Adipocyte (in vitro differentiated cells): ENCODE data around the gene ENO2.

Experiments
- DNase-seq: peaks from one replicate; pipeline ENCODE4 v3.0.0-alpha.2; 2015; ENCODE audit warnings: low read depth
- H3K27me3 ChIP-seq: replicated peaks from 2 replicates; pipeline ENCODE4 v1.7.0; 2013; ENCODE audit warnings: mild to moderate bottlenecking, low read length, moderate library complexity; ENCODE audit not compliant: control insufficient read depth, insufficient read depth
- H3K36me3 ChIP-seq: 2 replicates; pipeline ENCODE4 v1.7.0; 2013; ENCODE audit warnings: low read length, mild to moderate bottlenecking, moderate library complexity; ENCODE audit not compliant: control insufficient read depth, insufficient read depth, severe bottlenecking
- H3K4me1 ChIP-seq: 2 replicates; pipeline ENCODE4 v1.7.0; 2013; ENCODE audit warnings: mild to moderate bottlenecking, low read length, moderate library complexity; ENCODE audit not compliant: control insufficient read depth, insufficient read depth
- H3K4me3 ChIP-seq: 2 replicates; pipeline ENCODE4 v1.7.0; 2013; ENCODE audit warnings: mild to moderate bottlenecking, low read length, moderate library complexity
- H3K9ac ChIP-seq: 2 replicates; pipeline ENCODE4 v1.7.0; 2013; ENCODE audit warnings: mild to moderate bottlenecking, low read length, moderate library complexity
- H3K9me3 ChIP-seq: 2 replicates; pipeline ENCODE4 v1.7.0; 2013; ENCODE audit warnings: mild to moderate bottlenecking, low read length, moderate library complexity; ENCODE audit not compliant: control insufficient read depth

ENO2 gene

DNA sequence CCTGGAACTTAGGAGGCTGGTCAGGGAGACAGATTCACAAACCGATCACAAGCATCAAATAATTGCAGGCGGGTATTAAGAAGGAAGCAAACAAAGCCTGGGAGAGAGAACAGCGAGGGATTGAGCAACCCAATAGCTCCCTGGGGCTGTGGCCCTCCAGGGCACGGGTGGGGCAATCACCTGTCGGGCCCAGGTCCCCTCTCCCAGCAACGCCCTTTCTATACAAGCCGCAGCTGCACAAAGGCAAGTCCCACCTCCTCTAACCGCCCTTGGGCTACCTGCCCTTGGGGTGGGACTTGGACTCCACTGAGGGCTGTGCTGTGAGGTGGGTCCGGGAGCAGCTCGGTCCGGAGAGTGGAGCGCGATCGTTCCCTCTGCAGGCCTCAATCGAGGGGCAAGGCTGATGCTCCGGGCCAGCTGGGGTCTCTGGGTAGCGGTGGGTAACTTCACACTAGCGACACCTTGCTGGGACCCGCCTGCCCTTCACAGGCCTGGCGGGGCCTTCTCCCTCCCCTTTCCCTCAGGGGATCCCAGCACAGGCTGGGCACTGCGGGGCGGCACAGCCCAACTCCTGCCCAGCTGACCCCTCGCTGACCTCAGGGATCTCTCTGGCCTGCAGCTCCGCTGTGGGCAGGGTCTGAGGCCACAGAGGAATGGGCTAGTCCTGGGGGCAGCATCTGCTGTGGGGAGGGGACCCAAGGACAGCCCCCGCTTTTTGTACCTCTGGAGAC, 48.1 kb downstream of the ENO2 start:
- H3K4me3 ChIP-seq = peak overlapping the region; percentile 59
- no peaks in the 10 kb centered on the region for H3K27me3 ChIP-seq
- H3K36me3 ChIP-seq = peaks cover 29% of the 10 kb centered on the region
- H3K4me1 ChIP-seq = peaks cover 27% of the 10 kb centered on the region
- H3K9ac ChIP-seq = peak overlapping the region; percentile 79
- no peak for DNase-seq
- no peaks in the 10 kb centered on the region for H3K9me3 ChIP-seq

DNA sequence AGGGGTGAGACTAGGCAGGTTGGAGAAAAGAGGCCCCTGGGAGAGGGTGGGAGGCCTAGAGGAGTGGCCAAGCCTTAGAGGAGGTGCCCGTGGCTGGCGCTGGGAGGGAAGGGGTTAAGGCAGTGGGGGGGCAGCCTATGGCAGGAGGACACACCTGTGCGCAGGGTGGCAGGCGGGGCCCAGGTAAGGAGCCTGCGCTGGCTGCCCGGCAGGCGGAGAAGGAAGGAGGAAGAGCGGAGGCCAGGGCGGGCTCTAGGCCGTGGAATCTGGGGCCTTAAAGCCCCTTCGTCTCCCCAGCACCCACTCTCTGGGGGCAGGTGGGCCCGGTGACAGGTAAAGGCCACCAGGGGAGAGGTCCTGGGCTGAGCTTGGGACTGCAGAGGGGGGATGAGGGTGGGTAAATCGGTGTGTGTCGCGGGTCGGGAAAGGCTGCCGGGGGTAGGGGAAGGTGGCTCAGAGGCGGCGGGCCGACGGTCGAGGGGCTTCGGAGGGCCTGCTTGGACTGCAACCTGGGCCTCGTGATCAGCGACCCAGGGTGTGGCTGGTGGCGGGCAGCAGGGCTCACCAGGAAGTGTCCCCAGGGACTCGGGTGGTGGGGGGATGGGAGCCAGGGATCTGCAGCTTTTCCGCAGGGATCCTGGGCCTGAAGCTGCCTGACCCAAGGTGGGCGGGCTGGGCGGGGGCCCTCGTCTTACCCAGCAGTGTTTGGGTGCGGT, 48.8 kb downstream of the ENO2 start:
- Histone ChIP-seq H3K36me3 (peaks cover 36% of the 10 kb centered on the region), H3K9ac (no peak overlapping the region), H3K4me3 (no peak overlapping the region), H3K4me1 (peaks cover 27% of the 10 kb centered on the region), H3K27me3 (no peaks in the 10 kb centered on the region), H3K9me3 (no peaks in the 10 kb centered on the region)
- DNase-seq = no peak

DNA sequence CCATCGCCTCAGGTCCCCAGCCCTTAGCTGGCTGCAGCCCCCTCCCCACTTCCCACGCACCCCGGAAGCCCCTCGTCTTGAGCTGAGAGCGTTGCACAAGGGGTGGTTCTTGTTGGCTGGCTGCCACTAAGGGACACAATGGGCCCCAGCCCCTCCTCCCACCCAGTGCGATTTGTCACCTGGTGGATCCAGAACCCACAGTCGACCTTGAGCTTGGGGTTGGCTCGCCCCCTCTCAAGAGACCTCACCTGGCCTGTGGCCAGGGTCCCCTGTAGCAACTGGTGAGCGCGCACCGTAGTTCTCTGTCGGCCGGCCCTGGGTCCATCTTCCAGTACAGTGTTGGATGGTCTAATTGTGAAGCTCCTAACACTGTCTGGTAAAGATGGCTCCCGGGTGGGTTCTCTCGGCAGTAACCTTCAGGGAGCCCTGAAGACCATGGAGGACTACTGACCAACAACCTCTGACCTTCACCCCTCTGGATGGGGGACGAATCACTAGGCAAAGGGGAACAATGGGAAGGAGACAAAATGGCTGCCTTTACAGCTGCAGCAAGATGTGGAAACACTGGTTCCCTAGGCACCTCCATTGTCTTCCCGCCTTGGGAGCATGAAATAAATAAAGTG, 49.5 kb downstream of the ENO2 start:
- H3K9ac ChIP-seq = no peak overlapping the region
- no peak for DNase-seq
- peaks cover 44% of the 10 kb centered on the region for H3K36me3 ChIP-seq
- no peak overlapping the region for H3K4me3 ChIP-seq
- H3K27me3 ChIP-seq = no peaks in the 10 kb centered on the region
- no peaks in the 10 kb centered on the region for H3K9me3 ChIP-seq
- H3K4me1 ChIP-seq = peaks cover 31% of the 10 kb centered on the region

DNA sequence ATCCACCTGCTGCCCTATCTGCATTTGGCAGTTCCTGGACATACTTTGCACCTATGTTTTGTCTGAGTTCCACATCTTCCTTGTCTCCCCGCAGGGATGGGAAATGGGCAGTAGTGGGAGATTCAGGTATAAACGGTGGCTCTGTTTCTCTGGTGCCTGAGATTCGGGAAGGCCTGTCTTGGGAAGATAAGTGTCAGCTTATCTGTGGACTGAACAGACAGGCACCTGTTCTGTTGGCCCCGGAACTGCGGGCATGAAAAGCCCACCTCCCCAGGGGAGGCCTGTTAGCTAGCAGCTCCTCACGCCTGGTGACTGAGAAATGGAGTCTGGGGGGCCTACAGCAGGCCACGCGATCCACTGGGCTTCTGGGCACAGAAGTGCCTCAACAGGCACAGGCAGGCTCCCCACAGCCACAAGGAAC, 50.2 kb downstream of the ENO2 start:
- H3K36me3 ChIP-seq = peaks cover 45% of the 10 kb centered on the region

DNA sequence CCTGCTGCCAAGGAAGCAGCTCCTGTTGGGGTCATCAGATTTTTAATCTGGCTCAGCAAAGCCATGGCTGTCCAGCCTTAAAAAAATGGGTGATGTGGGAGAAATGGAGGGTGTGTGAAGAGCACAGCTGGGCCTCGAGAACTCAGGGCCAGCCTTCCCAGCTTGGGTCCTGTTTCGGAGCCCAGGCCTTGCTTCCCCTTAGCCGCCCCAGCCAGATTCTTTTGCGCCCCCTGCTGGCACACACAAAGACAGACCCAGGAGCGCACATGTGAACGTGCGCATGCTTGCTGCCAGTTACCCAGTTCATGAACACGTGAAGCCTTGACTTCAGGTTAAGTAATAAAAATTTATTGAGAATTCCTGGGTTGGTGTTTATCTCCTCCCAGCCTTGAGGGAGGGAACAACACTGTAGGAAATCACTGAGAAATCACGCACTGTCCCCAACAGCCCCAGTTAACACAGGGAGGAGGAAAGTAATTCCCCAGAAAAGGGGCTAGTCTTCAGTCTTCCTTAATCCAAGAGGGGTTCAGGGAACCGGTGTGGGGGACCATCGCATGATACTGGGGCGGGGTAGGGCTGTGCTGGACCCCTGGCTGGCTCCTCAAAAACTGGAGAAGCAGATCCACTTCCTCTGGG, 50.8 kb downstream of the ENO2 start:
- Histone ChIP-seq H3K36me3 (peaks cover 45% of the 10 kb centered on the region), H3K4me3 (no peak overlapping the region), H3K27me3 (no peaks in the 10 kb centered on the region), H3K9ac (peak overlapping the region; percentile 41), H3K9me3 (no peaks in the 10 kb centered on the region), H3K4me1 (peaks cover 37% of the 10 kb centered on the region)
- DNase-seq = peak; percentile 93

More for the DNA sequence above, 50.2 kb downstream of the ENO2 start:
- Histone ChIP-seq H3K9ac (peak overlapping the region; percentile 41), H3K4me3 (no peak overlapping the region), H3K9me3 (no peaks in the 10 kb centered on the region), H3K27me3 (no peaks in the 10 kb centered on the region), H3K4me1 (peaks cover 37% of the 10 kb centered on the region)
- no peak for DNase-seq

DNA sequence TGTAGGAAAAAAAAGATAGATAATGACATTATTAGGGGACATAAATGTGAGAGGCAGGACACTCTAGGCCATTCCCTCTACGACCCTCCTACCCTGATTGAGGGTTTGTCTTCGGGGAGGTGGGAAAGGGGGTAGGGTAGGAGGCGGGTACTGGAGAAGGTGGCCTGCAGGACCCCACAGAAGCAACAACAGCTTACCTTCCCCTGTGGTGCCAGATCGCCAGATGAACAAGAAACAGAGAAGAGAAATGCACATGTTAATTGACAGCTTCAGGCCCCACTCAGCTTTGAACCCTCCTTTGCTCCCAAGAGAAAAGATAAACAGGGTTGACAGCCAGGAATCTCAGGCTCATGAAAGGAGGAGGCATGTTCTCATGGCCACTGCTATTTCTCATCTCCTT, 51.3 kb downstream of the ENO2 start:
- no peak for DNase-seq
- Histone ChIP-seq H3K27me3 (no peaks in the 10 kb centered on the region), H3K4me1 (peaks cover 37% of the 10 kb centered on the region), H3K9ac (no peak overlapping the region), H3K4me3 (no peak overlapping the region), H3K9me3 (no peaks in the 10 kb centered on the region), H3K36me3 (peaks cover 45% of the 10 kb centered on the region)

DNA sequence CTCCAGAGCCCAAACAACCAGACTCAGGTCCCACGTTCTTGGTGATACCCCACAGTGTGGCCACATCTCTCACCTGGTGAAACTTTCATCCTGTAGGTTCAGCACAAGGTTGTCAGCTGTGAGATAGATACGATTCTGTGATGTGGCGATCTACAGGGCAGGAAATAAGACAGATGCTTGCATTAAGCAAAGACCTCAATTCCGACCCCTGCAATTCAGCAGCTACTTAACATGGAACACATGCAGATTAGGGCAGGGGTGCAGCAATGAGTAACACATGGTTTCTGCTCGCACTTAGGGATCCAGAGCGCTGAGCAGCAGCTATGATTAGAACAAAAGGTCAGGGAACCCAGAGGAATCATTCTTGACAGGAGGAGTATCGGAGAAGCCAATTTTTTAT, 52.0 kb downstream of the ENO2 start:
- peaks cover 45% of the 10 kb centered on the region for H3K36me3 ChIP-seq
- DNase-seq = no peak
- no peaks in the 10 kb centered on the region for H3K9me3 ChIP-seq
- no peaks in the 10 kb centered on the region for H3K27me3 ChIP-seq
- no peak overlapping the region for H3K4me3 ChIP-seq
- H3K4me1 ChIP-seq = peaks cover 32% of the 10 kb centered on the region
- no peak overlapping the region for H3K9ac ChIP-seq

DNA sequence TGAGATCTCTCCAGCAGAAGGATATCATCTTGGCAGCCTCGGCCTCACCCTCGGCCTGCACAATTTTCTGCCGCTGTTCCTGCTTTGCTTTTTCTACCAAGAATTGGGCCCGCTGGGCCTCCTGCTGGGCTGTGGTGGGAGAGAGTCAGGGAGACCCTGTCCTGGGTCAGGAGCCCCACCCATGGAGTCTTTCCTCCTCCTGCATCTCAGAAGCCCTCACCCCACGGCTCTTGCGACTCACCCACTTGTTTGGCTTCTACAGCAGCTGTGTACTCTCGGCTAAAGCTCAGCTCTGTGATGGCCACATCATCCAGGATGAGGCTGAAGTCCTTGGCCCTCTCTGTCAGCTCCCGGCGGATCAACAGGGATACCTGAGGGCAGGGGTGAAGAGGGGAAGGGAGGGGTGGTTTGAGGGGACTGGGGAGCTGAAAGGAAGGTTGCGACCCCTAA, 53.3 kb downstream of the ENO2 start:
- DNase-seq = no peak
- Histone ChIP-seq H3K4me3 (no peak overlapping the region), H3K36me3 (peaks cover 45% of the 10 kb centered on the region), H3K27me3 (no peaks in the 10 kb centered on the region), H3K9me3 (no peaks in the 10 kb centered on the region), H3K9ac (no peak overlapping the region), H3K4me1 (peaks cover 31% of the 10 kb centered on the region)

DNA sequence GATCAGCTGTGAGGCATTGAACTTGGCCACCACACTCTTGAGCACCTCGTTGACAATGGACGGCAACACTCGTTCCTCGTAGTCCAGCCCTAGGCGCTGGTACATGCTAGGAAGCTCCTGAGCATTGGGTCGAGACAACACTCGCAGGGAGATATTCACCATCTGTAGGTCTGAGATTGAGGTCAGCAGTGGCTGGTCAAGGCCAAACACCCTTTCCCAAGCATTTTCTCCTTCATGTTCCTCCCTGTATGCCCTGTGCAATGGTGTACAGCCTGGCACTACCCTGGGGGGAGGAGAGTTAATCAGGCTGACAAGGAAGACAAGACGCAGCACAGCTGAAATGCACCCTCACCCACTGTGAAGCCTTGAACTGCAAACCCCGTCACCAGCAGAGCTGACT, 54.0 kb downstream of the ENO2 start:
- Histone ChIP-seq H3K36me3 (peaks cover 45% of the 10 kb centered on the region), H3K4me1 (peaks cover 31% of the 10 kb centered on the region), H3K27me3 (no peaks in the 10 kb centered on the region), H3K4me3 (peak overlapping the region; percentile 95), H3K9ac (peak overlapping the region; percentile 99), H3K9me3 (no peaks in the 10 kb centered on the region)
- no peak for DNase-seq

DNA sequence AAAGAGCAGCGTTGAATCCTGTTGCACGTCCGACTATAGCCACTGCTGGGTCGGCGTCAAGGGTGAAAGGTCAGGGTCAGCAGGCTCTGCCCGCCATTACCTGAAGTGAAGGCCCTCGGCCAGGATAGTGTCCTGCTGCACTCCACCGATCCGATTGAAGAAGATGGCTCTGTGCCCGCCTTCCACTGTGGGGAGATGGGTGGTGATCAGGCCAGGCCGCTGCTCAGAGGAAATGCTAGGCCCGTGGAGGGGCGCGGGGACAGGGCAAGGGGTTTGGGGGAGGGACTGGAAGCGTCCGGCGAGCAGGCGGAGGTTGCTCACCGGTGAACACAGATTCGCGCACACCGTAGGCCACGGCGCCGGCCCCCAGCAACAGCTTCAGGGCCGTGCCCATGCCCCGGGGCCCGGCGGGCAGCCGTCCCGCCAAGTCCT, 55.7 kb downstream of the ENO2 start:
- Histone ChIP-seq H3K27me3 (no peaks in the 10 kb centered on the region), H3K4me3 (peak overlapping the region; percentile 95), H3K9me3 (no peaks in the 10 kb centered on the region), H3K9ac (peak overlapping the region; percentile 99), H3K36me3 (peaks cover 51% of the 10 kb centered on the region), H3K4me1 (peaks cover 31% of the 10 kb centered on the region)
- DNase-seq = no peak
